ENCODE data around the gene LPP. TPM values are rescaled to one million over a fixed set of nuclear protein-coding genes. Genes with fewer than 3 reads are reported as not detected.
A peak's percentile ranks its signal among the peaks of the same experiment; 100 is the strongest.
"Not testable (repeated sequence)": the region's sequence is repeated elsewhere in the genome, so short reads cannot be mapped to it uniquely, and the experiment has no call there.

The LPP gene
- total RNA-seq, 1 donor from 2014 or later, result 222 TPM

DNA sequence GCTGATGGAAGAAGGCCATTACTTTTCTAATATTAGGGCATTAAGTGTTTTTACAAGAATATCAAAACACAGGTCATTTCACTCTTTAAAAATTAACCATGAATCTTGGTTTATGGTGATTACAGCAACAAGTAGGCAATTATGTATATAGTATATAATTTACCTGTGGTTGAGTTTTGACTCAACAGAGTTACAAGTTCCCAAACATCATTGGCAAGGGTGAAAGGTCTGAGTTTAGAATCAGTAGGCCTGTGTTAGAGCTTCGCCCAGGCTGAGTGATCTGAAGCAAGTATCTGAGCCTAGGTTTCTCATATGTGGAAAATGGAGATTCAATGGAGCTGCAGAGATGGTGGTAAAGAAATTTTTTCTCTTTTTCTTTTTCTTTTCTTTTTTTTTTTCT lies 25.1 kb upstream of the LPP start:
- H3K4me1 Mint-ChIP-seq (ENCODE audit: low read depth, unreplicated experiment), result peaks cover 19% of the 10 kb centered on the region
- H3K4me1 ChIP-seq (ENCODE audit: insufficient read depth, low read length), result no peaks in the 10 kb centered on the region
- FAIRE-seq (no peak), DNase-seq (ENCODE audit: low read depth) (no peak)
- no peak overlapping the region for H2AFZ ChIP-seq (ENCODE audit: low read depth, low read length)
- no peaks in the 10 kb centered on the region for H3K36me3 ChIP-seq (ENCODE audit: insufficient read depth, low read length)
- H3K27me3 ChIP-seq (ENCODE audit: insufficient read depth, low read length), result no peaks in the 10 kb centered on the region
- H3K36me3 Mint-ChIP-seq (ENCODE audit: low read depth, unreplicated experiment), result no peaks in the 10 kb centered on the region
- no peak overlapping the region for H3K4me3 ChIP-seq (ENCODE audit: insufficient read depth, low read depth, low read length)
- H3K27me3 Mint-ChIP-seq (ENCODE audit: low read depth, unreplicated experiment), result no peaks in the 10 kb centered on the region
- no peak overlapping the region for H3K27ac ChIP-seq (ENCODE audit: low read depth, low read length)
- H3K79me2 ChIP-seq (ENCODE audit: insufficient read depth, low read length), result no peaks in the 10 kb centered on the region
- H3K9ac ChIP-seq (ENCODE audit: low read length), result no peak overlapping the region
- no peak overlapping the region for H3K4me2 ChIP-seq (ENCODE audit: low read length)
- H3K9me3 ChIP-seq (ENCODE audit: insufficient read depth, low read depth, low read length), result no peaks in the 10 kb centered on the region
- TF ChIP-seq, protein P1, sequence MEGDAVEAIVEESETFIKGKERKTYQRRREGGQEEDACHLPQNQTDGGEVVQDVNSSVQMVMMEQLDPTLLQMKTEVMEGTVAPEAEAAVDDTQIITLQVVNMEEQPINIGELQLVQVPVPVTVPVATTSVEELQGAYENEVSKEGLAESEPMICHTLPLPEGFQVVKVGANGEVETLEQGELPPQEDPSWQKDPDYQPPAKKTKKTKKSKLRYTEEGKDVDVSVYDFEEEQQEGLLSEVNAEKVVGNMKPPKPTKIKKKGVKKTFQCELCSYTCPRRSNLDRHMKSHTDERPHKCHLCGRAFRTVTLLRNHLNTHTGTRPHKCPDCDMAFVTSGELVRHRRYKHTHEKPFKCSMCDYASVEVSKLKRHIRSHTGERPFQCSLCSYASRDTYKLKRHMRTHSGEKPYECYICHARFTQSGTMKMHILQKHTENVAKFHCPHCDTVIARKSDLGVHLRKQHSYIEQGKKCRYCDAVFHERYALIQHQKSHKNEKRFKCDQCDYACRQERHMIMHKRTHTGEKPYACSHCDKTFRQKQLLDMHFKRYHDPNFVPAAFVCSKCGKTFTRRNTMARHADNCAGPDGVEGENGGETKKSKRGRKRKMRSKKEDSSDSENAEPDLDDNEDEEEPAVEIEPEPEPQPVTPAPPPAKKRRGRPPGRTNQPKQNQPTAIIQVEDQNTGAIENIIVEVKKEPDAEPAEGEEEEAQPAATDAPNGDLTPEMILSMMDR (IDR thresholded peaks at IDR 0.05; ENCODE audit: insufficient read depth, low read depth, low read length), result no peak
- TF ChIP-seq EZH2 (IDR thresholded peaks at IDR 0.05; ENCODE audit: insufficient read depth, low read length), result no peak
- H3K4me3 Mint-ChIP-seq (ENCODE audit: unreplicated experiment), result no peak overlapping the region
- H3K27ac Mint-ChIP-seq (ENCODE audit: unreplicated experiment), result no peak overlapping the region
- no peaks in the 10 kb centered on the region for H4K20me1 ChIP-seq (ENCODE audit: insufficient read depth, low read length)
- H3K9me3 Mint-ChIP-seq (ENCODE audit: unreplicated experiment), result peaks cover 2% of the 10 kb centered on the region

DNA sequence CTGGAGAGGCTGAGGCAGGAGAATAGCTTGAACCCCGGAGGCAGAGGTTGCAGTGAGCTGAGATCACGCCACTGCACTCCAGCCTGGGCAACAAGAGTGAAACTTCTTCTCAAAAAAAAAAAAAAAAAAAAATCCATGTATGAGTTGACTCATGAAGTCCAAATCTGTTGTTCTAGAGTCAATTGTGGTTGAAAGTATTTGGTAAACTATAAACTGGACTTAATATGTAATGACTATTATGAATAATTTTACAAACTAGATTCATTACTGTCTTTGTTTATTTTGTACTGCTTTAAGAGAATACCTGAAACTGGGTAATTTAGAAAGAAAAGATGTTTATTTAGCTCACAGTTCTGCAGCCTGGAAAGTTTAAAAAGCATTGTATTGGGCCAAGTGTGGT lies 22.9 kb upstream of the LPP start:
- not testable (repeated sequence) for H3K4me3 Mint-ChIP-seq (ENCODE audit: unreplicated experiment); H3K27ac Mint-ChIP-seq (ENCODE audit: unreplicated experiment); H3K27me3 Mint-ChIP-seq (ENCODE audit: low read depth, unreplicated experiment); H2AFZ ChIP-seq (ENCODE audit: low read depth, low read length); H3K4me1 ChIP-seq (ENCODE audit: insufficient read depth, low read length); H3K4me2 ChIP-seq (ENCODE audit: low read length); H3K9me3 Mint-ChIP-seq (ENCODE audit: unreplicated experiment); H3K9me3 ChIP-seq (ENCODE audit: insufficient read depth, low read depth, low read length); H3K27ac ChIP-seq (ENCODE audit: low read depth, low read length); H4K20me1 ChIP-seq (ENCODE audit: insufficient read depth, low read length); FAIRE-seq; H3K27me3 ChIP-seq (ENCODE audit: insufficient read depth, low read length); H3K79me2 ChIP-seq (ENCODE audit: insufficient read depth, low read length); H3K9ac ChIP-seq (ENCODE audit: low read length); H3K36me3 ChIP-seq (ENCODE audit: insufficient read depth, low read length); DNase-seq (ENCODE audit: low read depth); H3K36me3 Mint-ChIP-seq (ENCODE audit: low read depth, unreplicated experiment); H3K4me3 ChIP-seq (ENCODE audit: insufficient read depth, low read depth, low read length)
- peaks cover 12% of the 10 kb centered on the region for H3K4me1 Mint-ChIP-seq (ENCODE audit: low read depth, unreplicated experiment)

DNA sequence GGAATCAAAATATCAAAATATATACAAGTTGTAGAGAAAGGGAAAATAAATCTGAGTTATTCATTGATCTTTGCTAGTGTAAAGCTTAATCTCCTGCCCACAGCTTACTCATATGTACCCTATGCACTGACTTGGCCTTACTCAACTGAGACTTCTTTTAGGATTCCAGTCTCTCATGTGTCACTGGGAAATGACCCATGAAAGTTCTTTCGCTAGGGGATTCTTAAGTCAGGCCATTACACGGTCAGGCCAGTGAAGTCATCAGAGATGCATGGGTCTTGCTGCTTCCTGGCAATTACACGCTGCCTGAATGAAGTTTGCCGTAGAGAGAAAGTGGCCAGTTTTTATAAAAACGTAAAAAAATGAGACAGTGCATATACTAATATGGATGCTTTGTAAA lies 20.7 kb upstream of the LPP start:
- Histone ChIP-seq H3K9me3 (ENCODE audit: insufficient read depth, low read depth, low read length) (no peaks in the 10 kb centered on the region), H3K36me3 (ENCODE audit: insufficient read depth, low read length) (no peaks in the 10 kb centered on the region), H3K27me3 (ENCODE audit: insufficient read depth, low read length) (no peaks in the 10 kb centered on the region), H2AFZ (ENCODE audit: low read depth, low read length) (no peak overlapping the region), H3K27ac (ENCODE audit: low read depth, low read length) (peak overlapping the region; percentile 40), H3K4me2 (ENCODE audit: low read length) (peak overlapping the region; percentile 12), H4K20me1 (ENCODE audit: insufficient read depth, low read length) (no peaks in the 10 kb centered on the region), H3K9ac (ENCODE audit: low read length) (peak overlapping the region; percentile 1), H3K4me3 (ENCODE audit: insufficient read depth, low read depth, low read length) (no peak overlapping the region), H3K79me2 (ENCODE audit: insufficient read depth, low read length) (no peaks in the 10 kb centered on the region), H3K4me1 (ENCODE audit: insufficient read depth, low read length) (no peaks in the 10 kb centered on the region)
- no peak for FAIRE-seq
- H3K4me3 Mint-ChIP-seq (ENCODE audit: unreplicated experiment), result no peak overlapping the region
- no peaks in the 10 kb centered on the region for H3K27me3 Mint-ChIP-seq (ENCODE audit: low read depth, unreplicated experiment)
- peaks cover 2% of the 10 kb centered on the region for H3K9me3 Mint-ChIP-seq (ENCODE audit: unreplicated experiment)
- no peak overlapping the region for H3K27ac Mint-ChIP-seq (ENCODE audit: unreplicated experiment)
- no peaks in the 10 kb centered on the region for H3K4me1 Mint-ChIP-seq (ENCODE audit: low read depth, unreplicated experiment)
- peak; percentile 89 for DNase-seq (ENCODE audit: low read depth)
- no peaks in the 10 kb centered on the region for H3K36me3 Mint-ChIP-seq (ENCODE audit: low read depth, unreplicated experiment)
- TF ChIP-seq, protein P1 (IDR thresholded peaks at IDR 0.05; ENCODE audit: insufficient read depth, low read depth, low read length), result no peak
- TF ChIP-seq EZH2 (IDR thresholded peaks at IDR 0.05; ENCODE audit: insufficient read depth, low read length), result no peak
